ENCODE results near the gene GPX2.
"Not testable (repeated sequence)": the region's sequence is repeated elsewhere in the genome, so short reads cannot be mapped to it uniquely, and the experiment has no call there.

Gene GPX2

DNA sequence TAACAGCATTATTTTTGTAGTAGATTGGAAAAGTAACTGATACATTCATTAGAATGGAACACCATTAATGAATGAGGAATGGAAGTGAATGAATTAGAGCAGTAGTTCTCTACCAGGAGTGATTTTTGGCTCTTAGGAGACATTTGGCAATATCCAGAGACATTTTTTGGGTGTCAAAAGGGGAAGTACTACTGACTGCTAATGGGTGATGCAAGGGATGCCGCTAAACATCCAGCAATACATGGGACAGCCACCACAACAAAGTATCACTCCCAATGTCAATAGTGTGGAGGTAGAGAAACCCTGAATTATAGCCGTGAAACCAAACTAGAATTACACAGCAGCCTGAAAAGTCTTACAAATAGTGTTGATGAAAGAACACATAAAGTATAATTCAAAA lies 26.7 kb downstream of the GPX2 start:
- H3K27ac Mint-ChIP-seq, result peak overlapping the region in 1 of 2 donors; percentile 98
- H3K27me3 Mint-ChIP-seq, result no peaks in the 10 kb centered on the region
- DNase-seq, result no peak
- ATAC-seq, result no peak
- H3K9me3 Mint-ChIP-seq, result no peaks in the 10 kb centered on the region
- H3K4me1 Mint-ChIP-seq, result peaks cover 70% of the 10 kb centered on the region
- H3K4me3 Mint-ChIP-seq, result peak overlapping the region; percentile 86 to 95

DNA sequence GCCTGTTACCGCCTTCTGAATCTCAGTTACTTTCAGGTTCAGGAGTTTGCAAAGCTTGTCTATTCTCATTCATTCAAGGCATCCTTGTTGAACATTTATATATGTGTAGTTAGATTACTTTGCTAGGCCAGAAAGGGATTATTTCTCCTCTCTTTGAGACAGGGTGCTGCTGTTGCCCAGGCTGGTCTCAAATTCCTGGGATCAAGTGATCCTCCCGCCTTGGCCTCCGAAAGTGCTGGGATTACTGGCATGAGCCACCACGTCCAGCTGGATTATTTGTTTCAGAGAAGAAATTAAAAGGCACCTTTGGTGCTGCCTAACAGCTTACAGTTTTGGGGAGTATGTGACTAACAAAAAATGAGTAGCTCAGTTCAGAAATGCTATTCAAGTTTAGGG lies 27.5 kb downstream of the GPX2 start:
- Mint-ChIP-seq H3K4me1 (peaks cover 62% of the 10 kb centered on the region), H3K27ac (peak overlapping the region; percentile 98 to 99), H3K27me3 (no peaks in the 10 kb centered on the region), H3K4me3 (peak overlapping the region; percentile 86 to 95), H3K9me3 (no peaks in the 10 kb centered on the region)
- no peak for DNase-seq
- ATAC-seq, result no peak

DNA sequence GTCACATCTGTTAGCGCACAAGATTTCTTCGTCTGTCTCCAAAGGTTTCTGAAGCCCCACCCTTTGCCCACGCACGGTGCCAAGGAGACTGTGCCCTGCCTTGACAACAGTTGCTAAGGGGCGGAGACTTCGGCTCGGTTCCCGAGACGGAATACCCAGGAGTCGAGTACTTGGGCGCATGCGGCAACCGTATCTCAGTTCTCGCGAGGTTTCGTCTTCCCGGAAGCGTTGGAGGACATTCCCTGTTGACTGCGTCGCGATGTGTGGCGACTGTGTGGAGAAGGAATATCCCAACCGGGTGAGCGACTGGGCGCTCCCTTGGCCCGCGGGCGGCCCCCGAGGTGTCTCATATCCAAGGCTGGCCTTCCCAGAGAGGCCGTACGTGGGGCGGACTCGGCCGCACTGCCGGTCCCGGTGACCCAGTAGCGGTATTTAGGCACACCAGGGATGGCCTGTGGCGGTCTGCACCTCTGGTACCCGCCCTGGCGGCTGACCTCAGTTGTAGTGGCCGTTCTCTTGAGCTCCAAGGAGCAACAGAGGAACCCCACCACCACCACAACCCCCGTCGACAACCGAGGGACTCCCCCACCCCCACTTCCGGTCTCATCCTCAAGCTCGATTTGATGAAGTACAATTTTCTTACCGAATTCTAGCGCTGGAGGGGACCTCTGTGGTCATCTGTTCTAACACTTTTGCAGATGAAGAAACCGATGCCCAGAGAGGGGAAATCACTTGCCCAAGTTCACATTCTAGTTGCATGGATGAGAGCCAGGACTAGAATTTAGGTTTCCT lies 28.1 kb downstream of the GPX2 start, which contains the start of gene CHURC1:
Gene CHURC1 (plus strand): TSS at position 219 of the 792 bp plus-strand sequence. CDS start 41 bp downstream, at position 260.
- no peaks in the 10 kb centered on the region for H3K9me3 Mint-ChIP-seq
- peak within 1 kb of the TSS; percentile 86 to 95 for H3K4me3 Mint-ChIP-seq
- ATAC-seq (peak; percentile 94), DNase-seq (peak; percentile 88 to 95)
- peaks cover 56% of the 10 kb centered on the region for H3K4me1 Mint-ChIP-seq
- H3K27me3 Mint-ChIP-seq, result no peaks in the 10 kb centered on the region
- peak within 1 kb of the TSS; percentile 98 to 99 for H3K27ac Mint-ChIP-seq

DNA sequence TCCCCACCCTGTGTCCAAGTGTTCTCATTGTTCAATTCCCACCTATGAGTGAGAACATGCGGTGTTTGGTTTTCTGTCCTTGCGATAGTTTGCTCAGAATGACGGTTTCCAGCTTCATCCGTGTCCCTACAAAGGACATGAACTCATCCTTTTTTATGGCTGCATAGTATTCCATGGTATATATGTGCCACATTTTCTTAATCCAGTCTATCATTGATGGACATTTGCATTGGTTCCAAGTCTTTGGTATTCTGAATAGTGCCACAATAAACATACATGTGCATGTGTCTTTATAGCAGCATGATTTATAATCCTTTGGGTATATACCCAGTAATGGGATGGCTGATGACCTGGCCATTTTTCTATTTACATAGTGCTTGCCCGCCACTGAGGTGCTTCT lies 29.1 kb downstream of the GPX2 start:
- not testable (repeated sequence) for ATAC-seq, H3K9me3 Mint-ChIP-seq, DNase-seq, H3K27me3 Mint-ChIP-seq
- H3K27ac Mint-ChIP-seq, result peak overlapping the region in 1 of 2 donors; percentile 98
- H3K4me1 Mint-ChIP-seq, result peaks cover 50% of the 10 kb centered on the region
- peak overlapping the region in 1 of 2 donors; percentile 86 for H3K4me3 Mint-ChIP-seq

DNA sequence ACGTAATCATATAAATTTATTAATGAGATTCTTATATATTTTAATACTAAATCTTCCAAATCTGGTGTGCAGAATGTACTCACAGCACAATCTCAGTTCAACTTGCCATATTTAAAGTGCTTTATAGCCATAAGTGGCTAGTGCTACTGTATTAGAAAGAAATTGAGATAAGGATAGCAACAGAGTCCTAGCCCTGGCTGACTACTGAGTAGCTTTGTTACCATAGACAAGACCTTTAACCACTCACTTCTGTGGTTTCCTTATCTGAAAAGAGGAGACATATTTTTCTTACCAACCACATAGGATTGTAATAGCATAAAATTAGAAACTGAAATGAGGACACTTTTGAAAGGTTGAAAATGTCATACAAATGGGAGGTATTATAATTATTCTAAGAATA lies 30.3 kb downstream of the GPX2 start:
- no peaks in the 10 kb centered on the region for H3K27me3 Mint-ChIP-seq
- H3K4me3 Mint-ChIP-seq, result no peak overlapping the region
- no peak for ATAC-seq

DNA sequence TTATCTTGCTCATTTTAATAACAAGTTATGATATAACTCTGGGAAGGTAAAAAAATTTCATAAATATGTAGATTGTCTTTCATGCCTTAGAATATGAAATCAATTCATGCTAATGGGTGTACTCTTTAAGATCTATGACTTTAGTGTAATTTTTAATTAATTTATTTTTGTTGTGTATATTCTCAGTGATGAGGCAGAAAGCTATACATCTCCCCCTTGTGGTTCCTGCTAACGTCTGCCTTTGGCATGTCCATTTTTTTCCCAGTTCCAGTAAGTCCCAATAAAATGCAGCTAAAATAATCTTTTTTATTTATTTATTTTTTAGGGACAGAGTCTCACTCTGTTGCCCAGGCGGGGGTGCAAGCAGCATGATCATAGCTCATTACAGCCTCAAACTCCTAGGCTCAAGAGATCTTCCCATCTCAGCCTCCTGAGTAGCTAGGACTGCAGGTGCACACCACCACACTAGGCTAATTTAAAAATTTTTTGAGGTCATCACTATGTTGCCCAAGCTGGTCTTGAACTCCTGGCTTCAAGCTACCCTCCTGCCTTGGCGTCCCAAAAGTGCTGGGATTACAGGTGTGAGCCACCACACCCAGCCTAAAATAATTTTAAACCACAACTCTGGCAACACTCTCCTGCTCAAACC lies 31.6 kb downstream of the GPX2 start:
- DNase-seq, result no peak
- no peak overlapping the region for H3K4me3 Mint-ChIP-seq

More for the DNA sequence above, 30.3 kb downstream of the GPX2 start:
- no peak for DNase-seq
- H3K9me3 Mint-ChIP-seq, result no peaks in the 10 kb centered on the region
- no peak overlapping the region for H3K27ac Mint-ChIP-seq
- peaks cover 37% of the 10 kb centered on the region for H3K4me1 Mint-ChIP-seq

DNA sequence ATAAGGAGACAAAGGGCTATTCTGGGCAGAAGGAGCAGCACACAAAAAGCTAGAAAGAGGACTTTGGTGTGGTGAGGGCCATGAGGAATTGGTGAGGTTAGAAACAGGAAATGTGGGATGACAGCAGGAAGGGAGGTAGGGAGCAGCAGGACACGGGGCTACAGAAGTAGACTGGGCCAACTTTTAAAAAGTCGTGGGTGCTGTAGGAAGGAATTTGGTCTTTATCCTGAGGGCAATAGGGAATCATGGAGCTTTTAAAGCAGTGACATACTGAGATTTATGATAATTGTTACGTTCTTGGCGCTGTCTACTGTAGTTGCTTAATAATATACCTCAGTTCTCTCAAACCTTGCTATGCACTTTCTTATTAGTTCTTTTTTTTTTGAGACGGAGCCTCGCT lies 36.5 kb downstream of the GPX2 start:
- DNase-seq (no peak), ATAC-seq (no peak)
- Mint-ChIP-seq H3K27ac (no peak overlapping the region), H3K4me3 (no peak overlapping the region), H3K9me3 (no peaks in the 10 kb centered on the region), H3K27me3 (no peaks in the 10 kb centered on the region), H3K4me1 (no peaks in the 10 kb centered on the region)

More for the DNA sequence above, 31.6 kb downstream of the GPX2 start:
- H3K27ac Mint-ChIP-seq, result peak overlapping the region in 1 of 2 donors; percentile 22
- no peak for ATAC-seq
- H3K27me3 Mint-ChIP-seq, result no peaks in the 10 kb centered on the region
- no peaks in the 10 kb centered on the region for H3K9me3 Mint-ChIP-seq
- H3K4me1 Mint-ChIP-seq, result peaks cover 25% of the 10 kb centered on the region

DNA sequence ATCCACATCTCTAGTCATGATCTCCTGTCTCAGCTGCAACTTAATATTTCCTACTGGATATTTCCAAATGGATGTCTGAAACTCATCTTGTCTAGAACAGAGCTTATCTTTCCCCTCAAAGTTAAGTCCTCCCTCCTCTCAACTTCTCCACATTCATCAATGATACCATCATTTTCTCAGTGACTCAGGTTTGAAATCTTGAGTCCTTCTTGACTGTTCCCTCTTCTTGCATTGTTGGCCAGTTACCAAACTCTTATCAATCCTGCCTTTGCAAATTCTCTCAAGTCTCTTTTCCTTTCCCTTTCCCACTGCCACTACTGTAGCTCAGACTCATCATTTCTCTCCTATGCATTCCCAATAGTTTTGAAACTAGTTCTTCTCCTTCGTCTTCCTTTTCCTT lies 42.6 kb downstream of the GPX2 start:
- H3K4me3 Mint-ChIP-seq, result no peak overlapping the region
- ATAC-seq (no peak), DNase-seq (no peak)
- no peaks in the 10 kb centered on the region for H3K4me1 Mint-ChIP-seq
- no peak overlapping the region for H3K27ac Mint-ChIP-seq
- no peaks in the 10 kb centered on the region for H3K9me3 Mint-ChIP-seq
- H3K27me3 Mint-ChIP-seq, result peaks cover 7% of the 10 kb centered on the region

DNA sequence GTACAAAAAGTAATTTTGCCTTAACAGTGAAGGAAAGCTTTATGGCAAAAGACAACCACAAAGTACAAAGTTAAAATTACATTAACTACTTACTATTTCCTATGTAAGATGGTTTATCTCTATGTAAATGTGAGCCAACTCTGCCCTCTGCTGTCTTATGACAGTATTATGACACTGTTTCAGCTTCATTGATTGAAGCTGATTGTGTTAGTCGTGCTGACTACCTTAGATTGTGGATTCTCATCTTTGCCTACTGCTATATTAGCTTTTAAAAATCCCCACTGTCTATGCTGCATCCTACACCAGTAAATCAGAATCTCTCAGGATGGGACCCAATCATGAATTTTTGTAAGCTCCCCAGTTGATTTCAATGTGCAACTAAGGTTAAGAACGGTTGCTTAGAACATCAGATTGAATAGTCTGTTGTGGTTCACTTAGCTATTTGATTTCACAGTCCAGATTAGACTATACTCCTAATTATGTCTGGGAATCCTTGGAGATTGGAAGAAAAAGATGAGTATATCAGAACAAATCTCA lies 50.6 kb downstream of the GPX2 start:
- peaks cover 9% of the 10 kb centered on the region for H3K27me3 Mint-ChIP-seq
- H3K27ac Mint-ChIP-seq, result no peak overlapping the region
- ATAC-seq (peak; percentile 90), DNase-seq (peak in 1 of 2 donors; percentile 27)
- no peak overlapping the region for H3K4me3 Mint-ChIP-seq
- no peaks in the 10 kb centered on the region for H3K4me1 Mint-ChIP-seq
- no peaks in the 10 kb centered on the region for H3K9me3 Mint-ChIP-seq

DNA sequence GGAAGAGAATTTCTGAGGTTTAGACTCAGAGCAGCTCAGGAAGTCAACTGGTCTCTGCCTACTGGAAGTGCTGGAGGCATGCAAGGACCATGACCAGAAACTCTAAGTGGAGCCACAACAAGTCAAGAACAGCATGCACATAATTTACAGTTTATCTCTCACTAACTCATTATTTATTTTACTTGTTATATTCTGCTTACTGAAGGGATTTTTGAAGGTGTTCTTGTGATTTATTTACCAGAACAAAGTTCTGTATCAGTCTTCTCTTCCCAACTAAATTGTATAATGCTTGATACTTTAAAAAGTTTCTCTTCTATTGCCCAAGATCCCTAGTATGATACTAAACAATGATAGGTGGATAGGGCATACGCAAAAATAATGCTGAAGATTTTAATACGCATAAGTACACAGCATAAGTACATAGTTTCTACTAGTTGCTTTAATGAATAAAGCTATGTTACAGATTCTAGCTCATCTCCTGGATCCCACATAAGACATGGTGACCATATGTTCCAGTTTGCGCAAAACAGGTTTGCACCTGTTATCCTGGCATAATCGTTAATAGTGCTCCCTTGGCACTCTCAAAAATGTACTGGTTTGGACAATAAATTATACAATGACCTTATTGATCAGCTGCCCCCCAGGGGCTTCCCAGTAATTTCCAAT lies 51.2 kb downstream of the GPX2 start:
- no peaks in the 10 kb centered on the region for H3K4me1 Mint-ChIP-seq
- no peaks in the 10 kb centered on the region for H3K9me3 Mint-ChIP-seq
- ATAC-seq (no peak), DNase-seq (no peak)
- no peak overlapping the region for H3K27ac Mint-ChIP-seq
- H3K27me3 Mint-ChIP-seq, result peaks cover 9% of the 10 kb centered on the region
- no peak overlapping the region for H3K4me3 Mint-ChIP-seq

DNA sequence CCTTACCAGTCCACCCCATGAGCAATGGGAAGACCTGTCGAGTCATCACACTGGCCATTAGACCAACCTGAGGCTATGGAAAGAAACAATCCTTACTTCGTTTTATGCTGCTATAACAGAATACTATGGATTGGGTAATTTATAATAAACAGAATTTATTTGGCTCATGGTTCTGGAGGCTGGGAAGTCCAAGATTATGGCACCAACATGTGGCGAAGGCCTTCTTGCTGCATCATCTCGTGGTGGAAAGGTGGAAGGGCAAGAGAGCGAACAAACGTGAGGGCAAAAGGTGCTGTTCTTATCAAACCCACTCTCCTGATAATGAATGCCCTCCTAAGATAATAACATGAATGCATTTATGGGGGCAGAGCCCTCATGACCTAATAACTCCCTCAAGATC lies 53.2 kb downstream of the GPX2 start:
- Mint-ChIP-seq H3K27ac (no peak overlapping the region), H3K27me3 (peaks cover 9% of the 10 kb centered on the region), H3K4me1 (no peaks in the 10 kb centered on the region), H3K9me3 (no peaks in the 10 kb centered on the region), H3K4me3 (no peak overlapping the region)
- ATAC-seq, result no peak
- DNase-seq, result no peak
